Measurements from ENCODE around the gene SSBP3.

- TF ChIP-seq CTCF (IDR thresholded peaks at IDR 0.05) (no peak), POLR2A (IDR thresholded peaks at IDR 0.05) (no peak)
These were observed 164.8 kb downstream of the SSBP3 start for GRCh38 chr1:54241364-54241763.
